ENCODE measurements around the gene RIPPLY3.
"Not testable (repeated sequence)": the region's sequence is repeated elsewhere in the genome, so short reads cannot be mapped to it uniquely, and the experiment has no call there.

Gene RIPPLY3

DNA sequence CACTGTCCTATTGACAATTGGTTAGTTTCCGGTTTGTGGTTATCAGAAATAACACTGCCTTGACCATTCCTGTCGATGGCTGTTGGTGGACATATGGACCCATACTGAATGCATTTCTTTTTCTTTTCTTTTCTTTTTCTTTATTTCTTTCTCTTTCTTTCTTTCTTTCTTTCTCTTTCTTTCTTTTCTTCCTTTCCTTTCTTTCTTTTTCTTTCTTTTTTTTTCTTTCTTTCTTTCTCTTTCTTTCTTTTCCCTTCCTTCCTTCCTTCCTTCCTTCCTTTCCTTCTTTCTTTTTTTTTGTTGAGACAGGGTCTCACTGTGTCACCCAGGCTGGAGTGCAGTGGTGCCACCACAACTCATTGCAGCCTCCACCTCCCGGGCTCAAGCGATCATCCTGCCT lies 24.4 kb downstream of the RIPPLY3 start:
- no peak overlapping the region for H3K4me3 ChIP-seq (ENCODE audit: low read depth, low read length)
- DNase-seq (ENCODE audit: low read depth) = no peak
- TF ChIP-seq, protein P1, sequence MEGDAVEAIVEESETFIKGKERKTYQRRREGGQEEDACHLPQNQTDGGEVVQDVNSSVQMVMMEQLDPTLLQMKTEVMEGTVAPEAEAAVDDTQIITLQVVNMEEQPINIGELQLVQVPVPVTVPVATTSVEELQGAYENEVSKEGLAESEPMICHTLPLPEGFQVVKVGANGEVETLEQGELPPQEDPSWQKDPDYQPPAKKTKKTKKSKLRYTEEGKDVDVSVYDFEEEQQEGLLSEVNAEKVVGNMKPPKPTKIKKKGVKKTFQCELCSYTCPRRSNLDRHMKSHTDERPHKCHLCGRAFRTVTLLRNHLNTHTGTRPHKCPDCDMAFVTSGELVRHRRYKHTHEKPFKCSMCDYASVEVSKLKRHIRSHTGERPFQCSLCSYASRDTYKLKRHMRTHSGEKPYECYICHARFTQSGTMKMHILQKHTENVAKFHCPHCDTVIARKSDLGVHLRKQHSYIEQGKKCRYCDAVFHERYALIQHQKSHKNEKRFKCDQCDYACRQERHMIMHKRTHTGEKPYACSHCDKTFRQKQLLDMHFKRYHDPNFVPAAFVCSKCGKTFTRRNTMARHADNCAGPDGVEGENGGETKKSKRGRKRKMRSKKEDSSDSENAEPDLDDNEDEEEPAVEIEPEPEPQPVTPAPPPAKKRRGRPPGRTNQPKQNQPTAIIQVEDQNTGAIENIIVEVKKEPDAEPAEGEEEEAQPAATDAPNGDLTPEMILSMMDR (IDR thresholded peaks at IDR 0.05; ENCODE audit: low read depth, low read length, missing control alignments) = no peak

DNA sequence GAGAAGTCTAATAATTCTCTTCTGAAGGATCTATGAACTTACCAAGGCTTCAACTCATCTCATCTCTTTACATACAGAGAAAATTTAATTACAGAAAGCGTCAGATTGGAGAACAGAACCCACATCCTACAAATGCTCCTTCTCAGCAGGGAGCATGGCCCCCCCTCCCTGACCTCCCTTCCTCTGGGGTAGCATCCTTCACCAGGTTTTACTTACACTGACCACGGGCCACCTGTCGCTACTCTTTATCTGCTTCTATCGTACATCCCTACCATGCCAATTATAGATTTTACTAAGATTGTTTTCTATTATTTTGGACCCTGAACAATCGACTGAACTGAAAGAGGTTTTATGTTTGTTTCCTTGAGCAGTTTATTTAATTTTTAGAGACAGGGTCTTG lies 25.8 kb downstream of the RIPPLY3 start:
- TF ChIP-seq, protein P1 (IDR thresholded peaks at IDR 0.05; ENCODE audit: low read depth, low read length, missing control alignments) = no peak

DNA sequence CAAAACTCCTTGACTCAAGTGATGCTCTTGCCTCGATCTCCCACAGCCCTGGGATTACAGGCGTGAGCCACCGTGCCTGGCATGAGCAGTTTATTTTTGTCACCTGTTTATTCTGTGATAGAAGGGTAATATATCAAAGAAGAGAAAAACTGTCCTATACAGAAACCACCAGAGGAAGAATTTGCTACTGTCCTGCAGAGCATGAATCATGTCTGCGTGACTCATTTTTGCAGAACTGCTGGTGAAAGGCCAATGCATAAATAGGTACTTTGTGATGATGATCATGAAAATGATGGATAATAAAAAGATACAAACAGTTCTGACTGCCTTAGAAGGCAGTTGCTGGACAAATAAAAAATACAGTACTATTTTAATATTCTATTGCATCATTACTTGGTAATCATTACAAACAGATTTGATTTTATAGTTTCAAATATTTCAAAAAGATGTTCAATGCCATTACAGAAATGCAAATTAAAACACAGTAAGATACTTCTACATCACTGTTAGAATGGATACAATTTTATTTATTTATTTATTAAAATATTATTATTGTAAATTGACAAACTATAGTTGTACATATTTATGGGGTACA lies 26.5 kb downstream of the RIPPLY3 start:
- no peak for DNase-seq (ENCODE audit: low read depth)
- no peak overlapping the region for H3K4me3 ChIP-seq (ENCODE audit: low read depth, low read length)
- TF ChIP-seq, protein P1 (IDR thresholded peaks at IDR 0.05; ENCODE audit: low read depth, low read length, missing control alignments) = no peak

More for the DNA sequence above, 25.8 kb downstream of the RIPPLY3 start:
- H3K4me3 ChIP-seq (ENCODE audit: low read depth, low read length) = no peak overlapping the region
- DNase-seq (ENCODE audit: low read depth) = no peak

DNA sequence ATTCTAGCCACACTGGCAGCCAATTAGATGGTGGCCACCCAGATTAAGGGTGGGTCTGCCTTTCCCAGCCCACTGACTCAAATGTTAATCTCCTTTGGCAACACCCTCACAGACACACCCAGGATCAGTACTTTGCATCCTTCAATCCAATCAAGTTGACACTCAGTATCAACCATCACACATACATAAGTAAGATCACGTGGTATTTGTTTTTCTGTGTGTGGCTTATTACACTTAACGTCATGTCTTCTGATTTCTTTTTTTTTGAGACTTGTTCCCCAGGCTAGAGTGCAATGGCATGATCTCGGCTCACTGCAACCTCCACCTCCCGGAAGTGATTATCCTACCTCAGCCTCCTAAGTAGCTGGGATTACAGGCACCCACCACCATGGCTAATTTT lies 27.9 kb downstream of the RIPPLY3 start:
- not testable (repeated sequence) for DNase-seq (ENCODE audit: low read depth); H3K4me3 ChIP-seq (ENCODE audit: low read depth, low read length)

DNA sequence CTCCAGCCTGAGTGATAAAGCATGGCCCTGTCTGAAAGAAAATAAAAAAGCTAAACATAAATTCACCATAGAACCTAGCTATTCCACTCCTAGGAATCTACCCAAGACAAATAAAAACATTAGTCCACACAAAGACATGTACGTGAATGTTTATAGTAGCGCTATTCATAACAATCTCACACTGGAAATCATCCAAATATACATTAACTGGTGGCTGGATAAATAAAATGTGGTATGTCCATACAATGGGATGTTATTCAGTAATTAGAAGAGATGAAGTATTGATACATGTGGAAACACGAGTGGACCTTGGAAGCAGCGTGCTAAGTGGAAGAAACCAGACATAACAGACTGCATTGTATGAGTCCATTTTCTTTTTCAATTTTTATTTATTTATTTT lies 29.7 kb downstream of the RIPPLY3 start:
- H3K4me3 ChIP-seq (ENCODE audit: low read depth, low read length) = no peak overlapping the region
- TF ChIP-seq, protein P1 (IDR thresholded peaks at IDR 0.05; ENCODE audit: low read depth, low read length, missing control alignments) = no peak
- no peak for DNase-seq (ENCODE audit: low read depth)

DNA sequence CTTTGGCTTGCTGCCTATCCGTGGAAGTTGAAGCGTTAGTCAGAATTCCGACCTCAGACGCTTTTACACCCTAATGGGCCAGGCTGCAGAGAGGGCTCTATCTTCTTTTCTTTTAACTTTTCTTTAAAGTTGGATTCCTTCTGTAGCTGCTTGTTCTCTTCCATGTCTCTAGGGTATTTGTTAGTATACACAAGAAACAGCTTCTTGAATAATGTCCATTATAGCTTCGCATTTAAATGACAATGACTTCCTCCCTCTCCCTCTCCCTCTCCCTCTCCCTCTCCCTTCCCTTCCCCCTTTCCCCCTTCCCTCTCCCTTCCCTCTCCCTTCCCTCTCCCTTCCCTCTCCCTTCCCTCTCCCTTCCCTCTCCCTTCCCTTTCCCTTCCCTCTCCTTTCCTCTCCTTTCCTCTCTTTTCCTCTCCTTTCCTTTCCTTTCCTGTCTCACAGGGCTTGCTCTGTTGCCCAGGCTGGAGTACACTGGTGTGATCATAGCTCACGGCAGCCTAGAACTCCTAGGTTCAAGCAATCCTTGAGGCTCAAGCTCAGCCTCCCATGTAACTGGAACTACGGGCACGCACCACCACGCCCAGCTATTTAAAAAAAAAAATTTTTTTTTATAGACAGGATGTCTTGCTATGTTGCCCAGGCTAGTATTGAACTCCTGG lies 33.0 kb downstream of the RIPPLY3 start:
- DNase-seq (ENCODE audit: low read depth) = no peak
- TF ChIP-seq, protein P1 (IDR thresholded peaks at IDR 0.05; ENCODE audit: low read depth, low read length, missing control alignments) = no peak
- no peak overlapping the region for H3K4me3 ChIP-seq (ENCODE audit: low read depth, low read length)

DNA sequence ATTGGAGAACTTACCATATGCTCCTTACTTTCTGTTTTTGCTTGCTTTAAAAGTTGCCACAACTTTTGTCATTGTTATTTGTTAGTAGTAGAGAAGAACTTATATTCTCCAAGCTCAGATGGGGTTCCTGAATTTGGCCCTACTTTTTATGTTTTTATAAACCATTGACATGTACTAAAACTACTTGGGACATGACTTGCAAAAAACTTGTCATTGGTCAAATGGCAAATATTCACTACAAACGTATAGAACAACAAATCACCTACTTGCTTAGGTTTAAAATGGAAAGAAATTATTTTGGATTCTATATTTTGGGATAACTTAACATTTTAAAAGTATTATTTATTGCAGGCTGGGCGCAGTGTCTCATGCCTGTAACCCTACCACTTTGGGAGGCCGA lies 33.7 kb downstream of the RIPPLY3 start:
- no peak overlapping the region for H3K4me3 ChIP-seq (ENCODE audit: low read depth, low read length)
- TF ChIP-seq, protein P1 (IDR thresholded peaks at IDR 0.05; ENCODE audit: low read depth, low read length, missing control alignments) = no peak
- DNase-seq (ENCODE audit: low read depth) = no peak

All from GM12864 (cell line).